ENCODE measurements around the gene RGS19.

RGS19 gene

DNA sequence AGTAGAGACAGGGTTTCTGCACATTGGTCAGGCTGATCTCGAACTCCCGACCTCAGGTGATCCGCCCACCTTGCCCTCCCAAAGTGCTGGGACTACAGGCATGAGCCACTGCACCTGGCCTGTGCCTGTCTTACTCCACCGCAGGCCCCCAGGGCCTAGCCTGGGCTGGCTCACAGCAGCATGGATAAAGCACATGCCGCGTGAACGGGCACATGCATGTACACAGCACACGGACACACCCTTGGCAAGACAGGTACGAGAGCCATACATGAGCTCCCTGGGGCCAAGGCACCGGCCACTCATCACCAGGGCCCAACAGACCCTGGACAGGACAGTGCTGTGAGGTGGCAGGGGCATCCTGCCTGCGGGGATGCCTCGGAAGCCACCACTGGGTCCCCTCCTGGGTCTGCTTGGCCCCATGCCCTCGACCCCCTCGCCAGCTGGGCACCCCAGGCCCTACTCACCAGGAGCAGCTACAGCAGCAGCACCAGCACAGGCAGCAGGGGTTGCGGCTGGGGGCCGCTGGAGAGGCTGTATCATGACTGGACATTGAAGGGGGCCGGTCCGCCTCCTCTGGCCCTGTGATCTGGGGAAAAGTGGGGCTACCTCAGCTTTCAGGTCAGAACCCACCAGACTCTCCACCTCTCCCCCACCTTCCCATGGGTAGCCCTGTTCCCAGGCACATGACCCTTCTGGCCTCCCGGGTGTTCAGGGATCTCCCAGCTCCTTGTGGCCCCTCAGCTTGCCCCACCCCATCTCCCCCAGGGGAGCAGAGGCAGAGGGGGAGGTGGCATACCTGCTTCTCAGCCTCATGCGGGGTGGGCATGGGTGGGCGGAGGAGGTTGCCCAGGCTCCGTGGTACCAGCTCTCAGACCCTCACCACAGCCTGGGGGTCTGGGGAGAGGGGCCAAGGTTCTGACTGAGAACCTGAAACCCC, 3.0 kb downstream of the RGS19 start:
- Histone ChIP-seq H3K9me3 (ENCODE audit: severe bottlenecking) (no peaks in the 10 kb centered on the region), H3K27ac (ENCODE audit: poor library complexity, severe bottlenecking) (no peak overlapping the region), H3K27me3 (ENCODE audit: insufficient read depth, poor library complexity, severe bottlenecking) (no peaks in the 10 kb centered on the region), H3K36me3 (ENCODE audit: low read depth) (no peaks in the 10 kb centered on the region), H3K4me1 (ENCODE audit: insufficient read depth, poor library complexity, severe bottlenecking) (peaks cover 10% of the 10 kb centered on the region), H3K4me3 (ENCODE audit: severe bottlenecking) (no peak overlapping the region)
- TF ChIP-seq, protein P1, sequence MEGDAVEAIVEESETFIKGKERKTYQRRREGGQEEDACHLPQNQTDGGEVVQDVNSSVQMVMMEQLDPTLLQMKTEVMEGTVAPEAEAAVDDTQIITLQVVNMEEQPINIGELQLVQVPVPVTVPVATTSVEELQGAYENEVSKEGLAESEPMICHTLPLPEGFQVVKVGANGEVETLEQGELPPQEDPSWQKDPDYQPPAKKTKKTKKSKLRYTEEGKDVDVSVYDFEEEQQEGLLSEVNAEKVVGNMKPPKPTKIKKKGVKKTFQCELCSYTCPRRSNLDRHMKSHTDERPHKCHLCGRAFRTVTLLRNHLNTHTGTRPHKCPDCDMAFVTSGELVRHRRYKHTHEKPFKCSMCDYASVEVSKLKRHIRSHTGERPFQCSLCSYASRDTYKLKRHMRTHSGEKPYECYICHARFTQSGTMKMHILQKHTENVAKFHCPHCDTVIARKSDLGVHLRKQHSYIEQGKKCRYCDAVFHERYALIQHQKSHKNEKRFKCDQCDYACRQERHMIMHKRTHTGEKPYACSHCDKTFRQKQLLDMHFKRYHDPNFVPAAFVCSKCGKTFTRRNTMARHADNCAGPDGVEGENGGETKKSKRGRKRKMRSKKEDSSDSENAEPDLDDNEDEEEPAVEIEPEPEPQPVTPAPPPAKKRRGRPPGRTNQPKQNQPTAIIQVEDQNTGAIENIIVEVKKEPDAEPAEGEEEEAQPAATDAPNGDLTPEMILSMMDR (IDR thresholded peaks at IDR 0.05; ENCODE audit: poor library complexity, severe bottlenecking), result no peak
- no peak for DNase-seq (ENCODE audit: low spot score)
- ATAC-seq (ENCODE audit: low read depth), result no peak

DNA sequence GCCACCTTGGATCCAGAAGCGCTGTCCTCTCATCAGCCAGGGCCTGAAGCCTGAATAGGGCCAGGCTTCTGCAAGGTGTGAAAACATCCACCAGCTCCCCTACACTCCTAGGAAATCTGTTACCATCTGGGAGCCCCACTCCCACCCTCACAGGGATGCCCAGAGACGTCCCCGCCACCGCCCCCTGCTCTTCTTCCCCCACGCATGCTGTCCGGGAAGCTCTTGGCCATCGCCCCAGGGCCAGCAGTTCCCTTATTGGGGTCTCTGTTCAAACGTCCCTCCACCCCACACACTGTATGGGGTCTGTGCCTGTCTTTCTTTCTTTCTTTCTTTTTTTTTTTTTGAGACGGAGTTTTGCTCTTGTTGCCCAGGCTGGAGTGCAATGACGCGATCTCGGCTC, 3.8 kb downstream of the RGS19 start:
- TF ChIP-seq, protein P1 (IDR thresholded peaks at IDR 0.05; ENCODE audit: poor library complexity, severe bottlenecking), result no peak
- Histone ChIP-seq H3K4me3 (ENCODE audit: severe bottlenecking) (no peak overlapping the region), H3K27me3 (ENCODE audit: insufficient read depth, poor library complexity, severe bottlenecking) (no peaks in the 10 kb centered on the region), H3K9me3 (ENCODE audit: severe bottlenecking) (no peaks in the 10 kb centered on the region), H3K27ac (ENCODE audit: poor library complexity, severe bottlenecking) (no peak overlapping the region), H3K4me1 (ENCODE audit: insufficient read depth, poor library complexity, severe bottlenecking) (peaks cover 10% of the 10 kb centered on the region), H3K36me3 (ENCODE audit: low read depth) (no peaks in the 10 kb centered on the region)
- ATAC-seq (ENCODE audit: low read depth), result no peak
- no peak for DNase-seq (ENCODE audit: low spot score)

DNA sequence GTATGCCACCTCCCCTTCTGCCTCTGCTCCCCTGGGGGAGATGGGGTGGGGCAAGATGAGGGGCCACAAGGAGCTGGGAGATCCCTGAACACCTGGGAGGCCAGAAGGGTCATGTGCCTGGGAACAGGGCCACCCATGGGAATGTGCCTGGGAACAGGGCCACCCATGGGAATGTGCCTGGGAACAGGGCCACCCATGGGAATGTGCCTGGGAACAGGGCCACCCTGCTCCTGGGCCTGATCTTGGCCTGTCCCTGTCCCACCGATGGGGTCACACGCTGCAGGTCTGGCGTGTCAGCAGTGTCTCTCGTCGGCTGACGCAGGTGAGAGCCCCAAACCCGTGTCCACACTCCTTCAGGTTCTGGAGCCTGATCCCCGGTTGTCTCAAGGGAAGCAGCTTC, 4.4 kb downstream of the RGS19 start:
- no peaks in the 10 kb centered on the region for H3K9me3 ChIP-seq (ENCODE audit: severe bottlenecking)
- no peak overlapping the region for H3K4me3 ChIP-seq (ENCODE audit: severe bottlenecking)
- TF ChIP-seq, protein P1 (IDR thresholded peaks at IDR 0.05; ENCODE audit: poor library complexity, severe bottlenecking), result no peak
- no peak overlapping the region for H3K27ac ChIP-seq (ENCODE audit: poor library complexity, severe bottlenecking)
- ATAC-seq (ENCODE audit: low read depth) (no peak), DNase-seq (ENCODE audit: low spot score) (no peak)
- H3K27me3 ChIP-seq (ENCODE audit: insufficient read depth, poor library complexity, severe bottlenecking), result no peaks in the 10 kb centered on the region
- H3K4me1 ChIP-seq (ENCODE audit: insufficient read depth, poor library complexity, severe bottlenecking), result peaks cover 10% of the 10 kb centered on the region
- H3K36me3 ChIP-seq (ENCODE audit: low read depth), result no peaks in the 10 kb centered on the region

DNA sequence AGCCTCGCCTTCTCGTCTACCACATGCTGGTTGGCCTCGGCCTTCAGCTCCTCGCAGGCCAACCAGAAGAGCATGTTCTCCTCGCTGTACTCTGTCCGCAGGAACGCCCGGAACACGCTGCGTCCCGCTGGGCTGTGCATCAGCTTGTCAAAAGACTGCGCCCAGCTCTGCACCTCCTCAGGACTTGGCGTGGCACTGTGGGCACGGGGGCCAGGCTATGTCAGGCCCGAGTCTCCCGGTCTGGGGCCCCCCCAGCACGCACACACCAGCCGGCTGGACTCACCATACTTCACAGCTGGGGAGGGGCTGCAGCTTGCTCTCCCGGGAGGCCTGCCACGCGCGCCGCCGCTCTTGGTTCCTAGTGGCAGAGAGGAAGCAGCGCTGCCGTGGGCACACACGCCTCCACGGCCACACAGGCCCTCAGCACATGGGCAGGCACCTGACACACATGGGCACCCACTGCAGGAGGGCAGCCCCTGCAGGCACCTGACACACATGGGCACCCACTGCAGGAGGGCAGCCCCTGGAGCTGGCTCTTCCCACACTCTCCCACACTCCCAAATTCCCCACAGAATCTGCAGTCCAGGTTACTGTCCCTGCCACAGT, 5.0 kb downstream of the RGS19 start:
- Histone ChIP-seq H3K27ac (ENCODE audit: poor library complexity, severe bottlenecking) (no peak overlapping the region), H3K36me3 (ENCODE audit: low read depth) (no peaks in the 10 kb centered on the region), H3K4me3 (ENCODE audit: severe bottlenecking) (no peak overlapping the region), H3K9me3 (ENCODE audit: severe bottlenecking) (no peaks in the 10 kb centered on the region), H3K4me1 (ENCODE audit: insufficient read depth, poor library complexity, severe bottlenecking) (peaks cover 10% of the 10 kb centered on the region), H3K27me3 (ENCODE audit: insufficient read depth, poor library complexity, severe bottlenecking) (no peaks in the 10 kb centered on the region)
- TF ChIP-seq, protein P1 (IDR thresholded peaks at IDR 0.05; ENCODE audit: poor library complexity, severe bottlenecking), result no peak
- ATAC-seq (ENCODE audit: low read depth) (no peak), DNase-seq (ENCODE audit: low spot score) (no peak)

All from RWPE2 (cell line).